ENCODE measurements around the gene PPP1R14B.

Gene PPP1R14B

GRCh38 chr11:64229744-64230170, 17.0 kb downstream of the PPP1R14B start:
- DNase-seq, result no peak

- no peak for DNase-seq
Measured at GRCh38 chr11:64229090-64229743, 17.5 kb downstream of the PPP1R14B start.

- no peak for DNase-seq
Measured at GRCh38 chr11:64227405-64227956, 19.3 kb downstream of the PPP1R14B start.

DNA sequence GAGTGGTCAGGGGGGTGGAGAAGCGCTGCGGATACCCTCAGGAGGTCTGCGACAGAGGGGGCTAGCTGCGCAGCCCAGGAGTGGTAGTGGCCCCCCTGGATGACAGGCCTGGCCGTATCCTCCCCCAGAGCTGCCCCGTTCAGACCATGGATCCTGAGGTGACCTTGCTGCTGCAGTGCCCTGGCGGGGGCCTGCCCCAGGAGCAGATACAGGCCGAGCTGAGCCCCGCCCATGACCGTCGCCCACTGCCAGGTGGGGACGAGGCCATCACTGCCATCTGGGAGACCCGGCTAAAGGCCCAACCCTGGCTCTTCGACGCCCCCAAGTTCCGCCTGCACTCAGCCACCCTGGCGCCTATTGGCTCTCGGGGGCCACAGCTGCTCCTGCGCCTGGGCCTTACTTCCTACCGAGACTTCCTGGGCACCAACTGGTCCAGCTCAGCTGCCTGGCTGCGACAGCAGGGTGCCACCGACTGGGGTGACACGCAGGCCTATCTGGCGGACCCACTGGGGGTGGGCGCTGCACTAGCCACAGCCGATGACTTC, 20.2 kb downstream of the PPP1R14B start:
- DNase-seq, result peak; percentile 61

- DNase-seq, result peak; percentile 93
Measured at GRCh38 chr11:64225608-64226506, 20.9 kb downstream of the PPP1R14B start, which contains the start of the genes NUDT22 and TRPT1. NUDT22 (plus strand) TSS chr11:64226274; CDS start chr11:64226653, 379 bp downstream. TRPT1 (minus strand) TSS chr11:64226186; CDS start chr11:64225860, 326 bp downstream.

DNA sequence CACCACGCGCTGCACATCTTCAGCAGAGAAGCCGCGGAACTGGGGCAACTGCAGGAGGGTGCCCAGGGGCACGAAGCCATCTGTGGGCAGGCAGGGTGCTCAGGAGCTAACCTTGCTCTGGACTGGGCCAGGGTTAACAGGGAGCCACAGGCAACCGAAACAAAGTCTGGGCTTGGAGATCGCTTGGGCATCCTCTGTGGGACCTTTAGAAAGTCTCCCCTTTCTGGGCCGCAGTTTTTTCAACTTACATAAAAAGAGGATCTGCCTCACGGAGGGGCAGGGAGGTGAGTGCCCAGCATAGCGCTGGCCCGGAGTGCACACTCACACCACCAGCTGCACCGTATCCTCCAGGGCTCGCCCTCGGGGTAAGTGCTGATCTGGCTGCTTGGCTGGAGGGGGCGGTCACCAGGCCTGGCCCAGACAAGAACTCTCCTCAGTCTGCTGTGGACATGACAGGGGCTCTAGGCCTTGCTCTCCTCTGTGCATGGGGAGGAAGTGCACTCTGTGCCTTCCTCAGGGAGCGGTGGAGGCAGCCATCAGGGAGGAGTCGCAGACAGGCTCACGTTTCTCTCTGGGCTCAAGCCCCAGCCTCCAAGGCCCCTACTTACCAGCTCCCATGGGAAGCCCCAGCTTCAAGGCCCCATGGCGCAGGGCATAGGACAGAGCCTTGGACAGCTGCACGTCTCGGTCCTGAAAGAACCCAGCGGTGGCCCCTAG, 21.7 kb downstream of the PPP1R14B start:
- DNase-seq, result no peak

GRCh38 chr11:64224151-64224890, 22.4 kb downstream of the PPP1R14B start:
- DNase-seq, result no peak

GRCh38 chr11:64223001-64223651, 23.6 kb downstream of the PPP1R14B start:
- DNase-seq, result no peak

GRCh38 chr11:64222651-64223000, 24.1 kb downstream of the PPP1R14B start:
- DNase-seq, result no peak

DNA sequence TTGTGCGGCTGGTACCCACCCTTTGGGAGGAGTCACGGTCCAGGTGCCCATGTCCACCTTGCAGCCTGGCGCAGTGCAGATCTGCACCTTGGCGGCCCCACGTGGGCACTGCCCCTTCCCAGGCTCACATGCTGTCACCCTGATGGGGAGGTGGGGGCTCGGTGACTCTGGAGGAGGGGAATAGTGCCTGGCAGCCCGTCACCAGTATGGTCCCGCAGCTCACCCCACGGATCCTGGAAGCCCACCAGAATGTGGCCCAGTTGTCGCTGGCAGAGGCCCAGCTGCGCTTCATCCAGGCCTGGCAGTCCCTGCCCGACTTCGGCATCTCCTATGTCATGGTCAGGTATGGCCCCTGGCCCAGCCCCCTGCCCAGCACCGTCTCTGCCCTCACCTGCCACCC, 25.9 kb downstream of the PPP1R14B start:
- no peak for DNase-seq

DNA sequence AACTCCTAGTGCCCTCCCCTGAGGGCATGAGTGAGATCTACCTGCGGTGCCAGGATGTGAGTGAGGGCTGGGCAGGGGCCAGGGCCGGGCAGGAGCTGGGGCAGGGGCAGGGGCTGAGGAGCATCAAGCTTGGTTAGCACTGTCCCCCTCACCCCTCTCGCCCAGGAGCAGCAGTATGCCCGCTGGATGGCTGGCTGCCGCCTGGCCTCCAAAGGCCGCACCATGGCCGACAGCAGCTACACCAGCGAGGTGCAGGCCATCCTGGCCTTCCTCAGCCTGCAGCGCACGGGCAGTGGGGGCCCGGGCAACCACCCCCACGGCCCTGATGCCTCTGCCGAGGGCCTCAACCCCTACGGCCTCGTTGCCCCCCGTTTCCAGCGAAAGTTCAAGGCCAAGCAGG, 26.5 kb downstream of the PPP1R14B start:
- DNase-seq, result no peak

DNA sequence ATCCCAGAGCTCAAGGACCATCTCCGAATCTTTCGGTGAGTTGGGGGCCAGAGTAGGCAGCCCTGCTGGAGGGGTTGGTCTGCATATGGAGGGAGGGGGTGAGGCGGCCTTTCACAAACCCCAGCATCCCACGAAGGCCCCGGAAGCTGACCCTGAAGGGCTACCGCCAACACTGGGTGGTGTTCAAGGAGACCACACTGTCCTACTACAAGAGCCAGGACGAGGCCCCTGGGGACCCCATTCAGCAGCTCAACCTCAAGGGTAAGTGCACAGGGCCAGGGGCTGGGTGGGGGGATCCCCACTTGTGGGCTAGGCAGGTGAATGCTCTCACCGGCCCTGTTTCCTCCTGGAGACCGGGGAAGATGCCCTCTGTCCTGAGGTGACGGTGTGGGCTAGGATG, 27.0 kb downstream of the PPP1R14B start:
- no peak for DNase-seq

GRCh38 chr11:64219354-64219684, 27.4 kb downstream of the PPP1R14B start:
- no peak for DNase-seq

DNA sequence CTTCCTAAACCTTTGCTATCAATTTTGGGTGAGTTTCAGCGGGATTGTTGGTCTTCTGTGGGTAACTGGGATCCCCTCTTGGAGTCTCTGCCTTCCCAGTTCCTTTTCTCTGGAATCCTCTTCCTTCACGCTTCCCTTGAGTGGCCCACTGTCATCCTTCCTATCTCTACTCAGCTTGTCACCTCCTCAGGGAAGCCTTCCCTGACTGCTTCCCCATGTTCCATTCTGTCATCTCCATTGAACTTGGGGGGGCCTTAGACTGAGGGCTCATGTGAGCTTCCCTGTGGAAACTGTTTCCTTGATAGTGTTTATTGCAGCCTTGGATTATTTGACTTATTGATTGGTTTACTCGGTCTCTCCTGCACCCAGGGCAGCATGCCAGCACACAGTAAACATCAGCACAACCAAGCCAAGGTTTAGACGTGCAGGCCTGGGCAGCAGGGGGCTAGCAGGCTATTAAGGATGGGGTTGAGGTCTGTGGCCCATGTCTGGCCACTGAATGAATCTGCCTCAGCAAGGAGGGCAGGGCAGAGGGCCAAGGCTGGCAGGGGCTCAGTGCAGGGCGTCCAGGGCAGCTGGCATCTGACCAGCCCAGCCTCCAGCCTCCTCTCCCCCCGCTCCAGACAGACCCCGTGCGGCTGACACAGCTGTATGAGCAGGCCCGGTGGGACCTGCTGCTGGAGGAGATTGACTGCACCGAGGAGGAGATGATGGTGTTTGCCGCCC, 28.0 kb downstream of the PPP1R14B start:
- DNase-seq, result no peak

- no peak for DNase-seq
Measured at GRCh38 chr11:64216879-64217278, 29.9 kb downstream of the PPP1R14B start.

GRCh38 chr11:64211181-64211872, 35.4 kb downstream of the PPP1R14B start:
- no peak for DNase-seq

- no peak for DNase-seq
Measured at GRCh38 chr11:64210301-64211020, 36.3 kb downstream of the PPP1R14B start.

GRCh38 chr11:64209563-64209843, 37.2 kb downstream of the PPP1R14B start:
- DNase-seq, result no peak

DNA sequence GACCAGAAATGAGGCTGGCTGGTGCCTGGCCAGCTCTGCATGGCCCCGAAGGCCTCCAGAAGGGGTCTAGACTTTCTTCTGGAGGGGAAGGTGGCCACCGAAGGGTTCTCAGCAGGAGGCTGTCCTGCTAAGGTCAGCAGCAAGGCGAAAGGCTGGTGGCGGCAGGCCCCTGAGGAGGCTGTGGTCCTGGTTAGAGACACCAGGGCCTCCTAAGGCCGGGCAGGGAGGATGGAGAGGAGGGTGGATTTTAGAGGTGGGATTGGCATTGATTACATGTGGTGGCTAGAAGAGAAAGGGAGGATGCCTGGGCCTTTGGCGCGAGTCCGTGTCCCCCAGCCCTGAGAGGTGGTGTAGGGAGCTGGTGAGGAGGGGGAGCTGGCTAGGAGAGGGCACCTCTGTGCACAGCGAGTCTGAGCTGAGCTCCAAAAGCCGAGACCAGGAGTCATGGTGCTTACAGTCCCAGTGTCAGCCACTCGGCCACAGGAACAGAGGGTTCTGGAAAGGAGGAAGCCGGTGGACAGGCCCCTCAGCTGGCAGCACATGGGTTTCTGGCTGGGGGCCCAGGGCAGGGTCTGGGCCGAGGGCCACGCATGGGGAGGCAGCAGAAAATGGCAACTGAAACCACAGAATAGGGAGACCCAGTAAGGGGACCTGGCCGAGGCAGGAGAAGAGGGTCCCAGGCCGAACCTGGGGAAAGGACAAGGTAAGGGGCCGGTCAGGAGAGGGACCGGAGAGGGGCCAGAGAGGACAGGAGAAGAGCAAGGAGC, 37.8 kb downstream of the PPP1R14B start:
- no peak for DNase-seq
